Right lobe of liver (tissue), 6 donors: ENCODE data around the gene SDHAF1. TPM values are rescaled to one million over a fixed set of nuclear protein-coding genes. Genes with fewer than 3 reads are reported as not detected.
"Not testable (repeated sequence)": the region's sequence is repeated elsewhere in the genome, so short reads cannot be mapped to it uniquely, and the experiment has no call there.

Experiments
- ATAC-seq, 4 donors: fragments of 200-7000 bp; cut with Tn5 transposase; one replicate each; pipeline ENCODE4 v1.9.1; 2020; ENCODE audit warnings: mild to moderate bottlenecking in 4 of 4, moderate library complexity in 4 of 4
- DNase-seq, 3 donors: peaks; one replicate each; pipeline ENCODE4 v3.0.0-alpha.2; 2020
- H3K27ac ChIP-seq, 3 donors: fragments of 200-600 bp; one replicate each; pipeline ENCODE4 v1.8.0; 2022
- H3K27me3 ChIP-seq, 2 donors: fragments of 200-600 bp; one replicate each; pipeline ENCODE4 v1.8.0; 2022
- H3K36me3 ChIP-seq, 4 donors: fragments of 200-600 bp; sonication (generic) in 1 of 4; one replicate each; pipeline versions ENCODE4 v1.5.1 to v1.8.0; 2017 to 2022; ENCODE audit warnings: control low read depth in 1 of 4
- H3K4me1 ChIP-seq, 4 donors: fragments of 200-600 bp; sonication (generic) in 1 of 4; one replicate each; pipeline versions ENCODE4 v1.5.1 to v1.8.0; 2017 to 2022; ENCODE audit warnings: control low read depth in 1 of 4
- H3K4me3 ChIP-seq, 3 donors: fragments of 200-600 bp; one replicate each; pipeline ENCODE4 v1.8.0; 2022
- H3K9me3 ChIP-seq, 4 donors: fragments of 200-600 bp; sonication (generic) in 1 of 4; one replicate each; pipeline versions ENCODE4 v1.5.1 to v1.8.0; 2017 to 2022; ENCODE audit warnings: control low read depth in 1 of 4
- CTCF ChIP-seq, 4 donors: fragments of 200-600 bp in 3 of 4; fragments of 450-650 bp in 1 of 4; IDR thresholded peaks; one replicate each; pipeline versions ENCODE4 v1.5.1 to v1.8.0; 2016 to 2022; ENCODE audit warnings: antibody characterized with exemption in 4 of 4, mild to moderate bottlenecking in 2 of 4
- POLR2A ChIP-seq: fragments of 450-650 bp; IDR thresholded peaks from one replicate; pipeline ENCODE4 v1.6.1; 2017; ENCODE audit warnings: antibody characterized with exemption, mild to moderate bottlenecking
- WGBS: methylation state at CpG from one replicate; pipeline ENCODE4 v1.1.6; 2018; ENCODE audit warnings: low coverage, low lambda C conversion rate; ENCODE audit not compliant: insufficient coverage; ENCODE audit errors: missing lambda C conversion rate; 5-methylcytosine and 5-hydroxymethylcytosine counted together
- intact Hi-C, 2 donors: fragments of 100-400 bp; cut with DNase I; formaldehyde crosslinking; loops; one replicate each; pipeline versions ENCODE4 v1.11.2 to v1.14.1; 2022
- total RNA-seq, 6 experiments: library from RNA; depleted of rRNA in 2 of 6; stranded (reverse); fragments of >200 nt in 2 of 6; fragmentation: NEBNext Ultra II Directional in 3 of 6; extraction: Animal tissue kit (Norgen Biotek cat#: 25700) in 3 of 6; gene quantifications; one replicate each; pipeline versions ENCODE4 v1.1.0 to v1.2.4, GENCODE V29; 2016 to 2023
- donor health status: DM: no; HTN: yes; CAD: no.
- donor health status: DM: no; HTN: no; CAD: no.
- donor health status: DM: no; HTN: no; CAD: no.
- donor health status: DM: no; HTN: yes; CAD: no.
- donor health status: DM: no; HTN: yes; CAD: no.

SDHAF1 gene
- total RNA-seq, 6 experiments from 2014 or later, result 8.4 to 41.9 (median 12.0) TPM

GRCh38 chr19:36030264-36031148, 35.5 kb downstream of the SDHAF1 start:
- ATAC-seq, result peak; percentile 27 to 90 (median 66)
- intact Hi-C loops, result no loop called here
- no peaks in the 10 kb centered on the region for H3K36me3 ChIP-seq
- H3K4me3 ChIP-seq, result no peak overlapping the region
- peak in 1 of 3 donors; percentile 51 for DNase-seq
- H3K4me1 ChIP-seq, result peaks cover 0 to 8% (median 0%) of the 10 kb centered on the region in 4 donors
- H3K27me3 ChIP-seq, result no peaks in the 10 kb centered on the region
- H3K9me3 ChIP-seq, result no peaks in the 10 kb centered on the region
- no peak for TF ChIP-seq POLR2A
- TF ChIP-seq CTCF (IDR thresholded peaks at IDR 0.05), result peak in 3 of 4 donors; percentile 29 to 31 (median 30)
- WGBS, result 64% methylated on average over 8 of the region's 8 CpGs
- no peak overlapping the region for H3K27ac ChIP-seq

- 70% methylated on average over 6 of the region's 6 CpGs for WGBS
- ATAC-seq (peak; percentile 50 to 74 (median 62)), DNase-seq (no peak)
- H3K27me3 ChIP-seq, result no peaks in the 10 kb centered on the region
- intact Hi-C loops, result no loop called here
- H3K4me1 ChIP-seq, result peaks cover 0 to 8% (median 0%) of the 10 kb centered on the region in 4 donors
- no peaks in the 10 kb centered on the region for H3K9me3 ChIP-seq
- no peak overlapping the region for H3K27ac ChIP-seq
- H3K4me3 ChIP-seq, result peak overlapping the region in 1 of 3 donors; percentile 1
- H3K36me3 ChIP-seq, result no peaks in the 10 kb centered on the region
- TF ChIP-seq CTCF (IDR thresholded peaks at IDR 0.05) (no peak), POLR2A (no peak)
These were observed 36.3 kb downstream of the SDHAF1 start for GRCh38 chr19:36031308-36031707.

GRCh38 chr19:36032251-36033104, 37.5 kb downstream of the SDHAF1 start, which contains the start of gene CLIP3:
Gene CLIP3, minus strand, starts transcription at chr19:36032873. Its CDS starts 516 bp downstream, at chr19:36032357.
- peak in 3 of 4 donors; percentile 20 to 29 (median 21) for ATAC-seq
- Histone ChIP-seq H3K36me3 (no peaks in the 10 kb centered on the region), H3K4me1 (peaks cover 0 to 8% (median 0%) of the 10 kb centered on the region in 4 donors), H3K9me3 (no peaks in the 10 kb centered on the region), H3K27me3 (no peaks in the 10 kb centered on the region), H3K4me3 (peak within 1 kb of the TSS; percentile 6 to 21 (median 21)), H3K27ac (no peak within 1 kb of the TSS)
- intact Hi-C loops, result no loop called here
- DNase-seq, result peak in 2 of 3 donors; percentile 48 to 60
- 1% methylated on average over 15 of the region's 51 CpGs for WGBS
- TF ChIP-seq POLR2A (no peak), CTCF (IDR thresholded peaks at IDR 0.05) (peak in 1 of 4 donors; percentile 13)

- Histone ChIP-seq H3K27me3 (no peaks in the 10 kb centered on the region), H3K4me3 (no peak overlapping the region), H3K27ac (no peak overlapping the region), H3K36me3 (no peaks in the 10 kb centered on the region), H3K4me1 (no peaks in the 10 kb centered on the region), H3K9me3 (no peaks in the 10 kb centered on the region)
- WGBS, result 92% methylated on average over 5 of the region's 6 CpGs
- ATAC-seq (no peak), DNase-seq (no peak)
- intact Hi-C loops, result no loop called here
- no peak for TF ChIP-seq POLR2A
- no peak for TF ChIP-seq CTCF (IDR thresholded peaks at IDR 0.05)
These were observed 45.5 kb downstream of the SDHAF1 start for GRCh38 chr19:36040495-36040894.

GRCh38 chr19:36041092-36041491, 46.1 kb downstream of the SDHAF1 start:
- H3K4me3 ChIP-seq, DNase-seq, H3K4me1 ChIP-seq, ATAC-seq, H3K9me3 ChIP-seq, H3K27ac ChIP-seq, H3K36me3 ChIP-seq, intact Hi-C loops, H3K27me3 ChIP-seq: not testable (repeated sequence)
- 77% methylated on average over 6 of the region's 6 CpGs for WGBS
